Mucosa of stomach (tissue), 1 donor: Measurements from ENCODE around the gene ADAMTS7.

Source experiments
- H3K27me3 ChIP-seq: one replicate; pipeline ENCODE4 v1.7.0; 2013; ENCODE audit warnings: mild to moderate bottlenecking, low read length; ENCODE audit not compliant: control insufficient read depth, insufficient read depth
- H3K36me3 ChIP-seq: one replicate; pipeline ENCODE4 v1.7.0; 2013; ENCODE audit warnings: low read length; ENCODE audit not compliant: control insufficient read depth, insufficient read depth
- H3K4me1 ChIP-seq: one replicate; pipeline ENCODE4 v1.7.0; 2013; ENCODE audit warnings: mild to moderate bottlenecking, low read length; ENCODE audit not compliant: control insufficient read depth, insufficient read depth
- H3K4me3 ChIP-seq: one replicate; pipeline ENCODE4 v1.7.0; 2013; ENCODE audit warnings: low read length
- H3K9ac ChIP-seq: one replicate; pipeline ENCODE4 v1.7.0; 2013; ENCODE audit warnings: mild to moderate bottlenecking, low read length, moderate library complexity
- H3K9me3 ChIP-seq: one replicate; pipeline ENCODE4 v1.7.0; 2013; ENCODE audit warnings: mild to moderate bottlenecking, low read length, moderate library complexity; ENCODE audit not compliant: control insufficient read depth
- donor health status: Pancreatic carcinoma.

ADAMTS7 gene

GRCh38 chr15:78711638-78712037 is 99.6 kb downstream of the ADAMTS7 start:
- H3K4me3 ChIP-seq = no peak overlapping the region
- no peaks in the 10 kb centered on the region for H3K9me3 ChIP-seq
- no peaks in the 10 kb centered on the region for H3K4me1 ChIP-seq
- no peaks in the 10 kb centered on the region for H3K36me3 ChIP-seq
- H3K9ac ChIP-seq = no peak overlapping the region
- peaks cover 15% of the 10 kb centered on the region for H3K27me3 ChIP-seq

- Histone ChIP-seq H3K4me3 (no peak overlapping the region), H3K4me1 (no peaks in the 10 kb centered on the region), H3K27me3 (peaks cover 17% of the 10 kb centered on the region), H3K9ac (no peak overlapping the region), H3K36me3 (no peaks in the 10 kb centered on the region), H3K9me3 (no peaks in the 10 kb centered on the region)
Observed at GRCh38 chr15:78709263-78709882, 101.9 kb downstream of the ADAMTS7 start.
